K562 (cell line): ENCODE measurements around the gene DHX32. TPM values are rescaled to one million over a fixed set of nuclear protein-coding genes. Genes with fewer than 3 reads are reported as not detected.

Experiments used
- CCAR2 ChIP-seq: fragments of 200-400 bp; formaldehyde crosslinking; IDR thresholded peaks from 2 replicates; pipeline ENCODE4 v1.6.1; 2017; ENCODE audit warnings: mild to moderate bottlenecking, low read depth, low read length
- ETS1 ChIP-seq: conservative IDR thresholded peaks from 2 replicates; pipeline ENCODE4 v1.6.1; 2011; ENCODE audit warnings: low read depth, mild to moderate bottlenecking, low read length; ENCODE audit not compliant: control insufficient read depth
- HDAC1 ChIP-seq, 2 experiments: fragments of 450-650 bp; IDR thresholded peaks; 2 replicates each; pipeline ENCODE4 v1.6.1; 2016 to 2017; ENCODE audit warnings: inconsistent platforms in 1 of 2, mild to moderate bottlenecking in 1 of 2, moderate library complexity in 1 of 2
- HDAC3 ChIP-seq: fragments of 450-650 bp; IDR thresholded peaks from 2 replicates; pipeline ENCODE4 v1.6.1; 2018; ENCODE audit warnings: borderline replicate concordance, mild to moderate bottlenecking, moderate library complexity; ENCODE audit not compliant: partially characterized antibody
- HIVEP1 ChIP-seq: fragments of 250-450 bp; sonication (Bioruptor Pico); IDR thresholded peaks from 2 replicates; pipeline ENCODE4 v1.4.0; 2020; ENCODE audit warnings: mild to moderate bottlenecking
- NKRF ChIP-seq: fragments of 450-650 bp; IDR thresholded peaks from 2 replicates; pipeline ENCODE4 v1.6.1; 2016; ENCODE audit warnings: borderline replicate concordance
- NR1H2 ChIP-seq: sonication (generic); formaldehyde crosslinking; IDR thresholded peaks from 2 replicates; pipeline ENCODE4 v1.4.0; 2020; ENCODE audit warnings: mild to moderate bottlenecking, missing genetic modification reagents
- SAP30 ChIP-seq: fragments of 200-600 bp; sonication (generic); IDR thresholded peaks from 2 replicates; pipeline ENCODE4 v1.6.1; 2012; ENCODE audit warnings: borderline replicate concordance, low read depth, mild to moderate bottlenecking, moderate library complexity, low read length, control low read depth, inconsistent platforms; ENCODE audit not compliant: insufficient read depth, poor library complexity, severe bottlenecking
- SIN3A ChIP-seq, 2 experiments: fragments of 150-350 bp in 1 of 2; IDR thresholded peaks; 2 replicates each; pipeline ENCODE4 v1.6.1; 2011 to 2016; ENCODE audit warnings: borderline replicate concordance in 2 of 2, low read depth in 2 of 2, low read length in 2 of 2, mild to moderate bottlenecking in 2 of 2, moderate library complexity in 2 of 2; ENCODE audit not compliant: control insufficient read depth in 1 of 2
- SMARCA5 ChIP-seq: fragments of 450-650 bp; IDR thresholded peaks from 2 replicates; pipeline ENCODE4 v1.6.1; 2016
- SNRNP70 ChIP-seq: fragments of 200-400 bp; formaldehyde crosslinking; optimal IDR thresholded peaks from 2 replicates; pipeline ENCODE3; 2017; ENCODE audit warnings: low read depth, low read length
- SUPT5H ChIP-seq: fragments of 450-650 bp; IDR thresholded peaks from 2 replicates; pipeline ENCODE4 v1.6.1; 2016
- ZBTB12 ChIP-seq: fragments of 250-450 bp; sonication (Bioruptor Pico); IDR thresholded peaks from 2 replicates; pipeline ENCODE4 v1.4.0; 2020
- ZC3H4 ChIP-seq: sonication (generic); formaldehyde crosslinking; IDR thresholded peaks from 2 replicates; pipeline ENCODE4 v1.9.0; 2021; ENCODE audit warnings: missing genetic modification reagents, borderline replicate concordance
- ZNF239 ChIP-seq: fragments of 250-450 bp; sonication (Bioruptor Pico); IDR thresholded peaks from 2 replicates; pipeline ENCODE4 v1.4.0; 2020; ENCODE audit warnings: mild to moderate bottlenecking
- ZNF778 ChIP-seq: fragments of 450-650 bp; formaldehyde crosslinking; IDR thresholded peaks from 2 replicates; pipeline ENCODE4 v1.4.0; 2020; ENCODE audit warnings: mild to moderate bottlenecking, moderate library complexity
- ZNF785 ChIP-seq: fragments of 250-450 bp; sonication (Bioruptor Pico); IDR thresholded peaks from 2 replicates; pipeline ENCODE4 v1.4.0; 2020; ENCODE audit warnings: mild to moderate bottlenecking
- polyA plus RNA-seq, 8 experiments: library from polyadenylated mRNA; depleted of rRNA in 4 of 8; stranded (reverse) in 5 of 8; unstranded in 3 of 8; fragments of >200 nt; fragmentation: Nextera tagmentation in 2 of 8; fragmentation: Illumina TruSeq in 1 of 8; extraction: Ambion mirVana in 2 of 8; extraction: Trizol in 1 of 8; gene quantifications; 2 replicates each; pipeline versions ENCODE4 v1.2.1 to v1.2.3, GENCODE V29; 2011 to 2014; ENCODE audit warnings: inconsistent platforms in 1 of 8, missing spikeins in 1 of 8
- total RNA-seq, 7 experiments: library from RNA; depleted of rRNA in 6 of 7; stranded (reverse); fragments of >200 nt in 6 of 7; fragmentation: Illumina TruSeq in 2 of 7; extraction: Trizol in 2 of 7; gene quantifications; 2 replicates each; pipeline versions ENCODE4 v1.2.1 to v1.2.3, GENCODE V29; 2011 to 2021; ENCODE audit warnings: low replicate concordance in 1 of 7
- TF ChIP-seq, protein P1 (sequence below): fragments of 200-400 bp; formaldehyde crosslinking; IDR thresholded peaks from 2 replicates; pipeline ENCODE4 v1.6.1; 2017; ENCODE audit warnings: mild to moderate bottlenecking, low read depth, low read length, moderate library complexity
- TF ChIP-seq, protein P2 (sequence below): fragments of 250-450 bp; sonication (Bioruptor Pico); IDR thresholded peaks from 2 replicates; pipeline ENCODE4 v1.8.0; 2021; ENCODE audit warnings: borderline replicate concordance, mild to moderate bottlenecking, moderate library complexity; ENCODE audit not compliant: poor library complexity, severe bottlenecking

Gene DHX32
- total and polyA plus RNA-seq, 9 of the 15 experiments (the other 6 are each of a cell fraction or from before 2014, with no cell fraction given), result 5.8 to 23.5 (median 17.5) TPM

GRCh38 chr10:125823663-125824251 lies 57.3 kb downstream of the DHX32 start (continued):
- TF ChIP-seq, protein P1, sequence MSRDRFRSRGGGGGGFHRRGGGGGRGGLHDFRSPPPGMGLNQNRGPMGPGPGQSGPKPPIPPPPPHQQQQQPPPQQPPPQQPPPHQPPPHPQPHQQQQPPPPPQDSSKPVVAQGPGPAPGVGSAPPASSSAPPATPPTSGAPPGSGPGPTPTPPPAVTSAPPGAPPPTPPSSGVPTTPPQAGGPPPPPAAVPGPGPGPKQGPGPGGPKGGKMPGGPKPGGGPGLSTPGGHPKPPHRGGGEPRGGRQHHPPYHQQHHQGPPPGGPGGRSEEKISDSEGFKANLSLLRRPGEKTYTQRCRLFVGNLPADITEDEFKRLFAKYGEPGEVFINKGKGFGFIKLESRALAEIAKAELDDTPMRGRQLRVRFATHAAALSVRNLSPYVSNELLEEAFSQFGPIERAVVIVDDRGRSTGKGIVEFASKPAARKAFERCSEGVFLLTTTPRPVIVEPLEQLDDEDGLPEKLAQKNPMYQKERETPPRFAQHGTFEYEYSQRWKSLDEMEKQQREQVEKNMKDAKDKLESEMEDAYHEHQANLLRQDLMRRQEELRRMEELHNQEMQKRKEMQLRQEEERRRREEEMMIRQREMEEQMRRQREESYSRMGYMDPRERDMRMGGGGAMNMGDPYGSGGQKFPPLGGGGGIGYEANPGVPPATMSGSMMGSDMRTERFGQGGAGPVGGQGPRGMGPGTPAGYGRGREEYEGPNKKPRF, result no peak
- TF ChIP-seq HDAC1 (IDR thresholded peaks at IDR 0.05) (peak in 1 of 2 experiments; percentile 89; a peak in 1 of 4 replicates), ETS1 (no peak), SNRNP70 (no peak), ZBTB12 (CRISPR knock-in tag) (no peak), ZNF785 (no peak), HDAC3 (no peak), SAP30 (peak; percentile 57), NKRF (peak; percentile 80), ZNF239 (CRISPR knock-in tag) (no peak), ZNF778 (no peak), HIVEP1 (CRISPR knock-in tag) (no peak), NR1H2 (CRISPR knock-in tag) (no peak), SMARCA5 (no peak), CCAR2 (no peak), SIN3A (IDR thresholded peaks at IDR 0.05; ENCODE audit: borderline replicate concordance in 2 of 2, control insufficient read depth in 1 of 2, low read depth in 2 of 2, low read length in 2 of 2) (0 out of 4 replicates have a peak, but pooled peaks of 1 of the 2 experiments have one; percentile 14), SUPT5H (no peak), ZC3H4 (CRISPR knock-in tag) (no peak)
- TF ChIP-seq, protein P2, sequence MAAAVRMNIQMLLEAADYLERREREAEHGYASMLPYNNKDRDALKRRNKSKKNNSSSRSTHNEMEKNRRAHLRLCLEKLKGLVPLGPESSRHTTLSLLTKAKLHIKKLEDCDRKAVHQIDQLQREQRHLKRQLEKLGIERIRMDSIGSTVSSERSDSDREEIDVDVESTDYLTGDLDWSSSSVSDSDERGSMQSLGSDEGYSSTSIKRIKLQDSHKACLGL, result no peak
